Measurements from ENCODE around the gene CYP3A4. TPM values are rescaled to one million over a fixed set of nuclear protein-coding genes. Genes with fewer than 3 reads are reported as not detected.

The CYP3A4 gene
- total RNA-seq, 1 experiment from 2014 or later: not detected

- no peaks in the 10 kb centered on the region for H3K36me3 ChIP-seq (ENCODE audit: low read depth, low read length)
- intact Hi-C loops (cut with micrococcal nuclease): no loop called here
- no peaks in the 10 kb centered on the region for H3K27me3 ChIP-seq (ENCODE audit: low read length)
- H3K4me3 ChIP-seq (ENCODE audit: low read length): no peak overlapping the region
- H3K79me2 ChIP-seq (ENCODE audit: low read length): no peaks in the 10 kb centered on the region
- no TSS peak for BruUV-seq (replicated peaks)
- H3K9me3 ChIP-seq (ENCODE audit: low read length): no peaks in the 10 kb centered on the region
- ChIA-PET POLR2A (ENCODE audit: unreplicated experiment) (no interaction called here), CTCF (no interaction called here)
- H3K4me2 ChIP-seq (ENCODE audit: low read length): no peak overlapping the region
- TF ChIP-seq EZH2phosphoT487 (IDR thresholded peaks at IDR 0.05; ENCODE audit: borderline replicate concordance, low read length) (no peak), EZH2 (IDR thresholded peaks at IDR 0.05; ENCODE audit: low read length, unreplicated experiment) (no peak)
- TF ChIP-seq, protein P1, sequence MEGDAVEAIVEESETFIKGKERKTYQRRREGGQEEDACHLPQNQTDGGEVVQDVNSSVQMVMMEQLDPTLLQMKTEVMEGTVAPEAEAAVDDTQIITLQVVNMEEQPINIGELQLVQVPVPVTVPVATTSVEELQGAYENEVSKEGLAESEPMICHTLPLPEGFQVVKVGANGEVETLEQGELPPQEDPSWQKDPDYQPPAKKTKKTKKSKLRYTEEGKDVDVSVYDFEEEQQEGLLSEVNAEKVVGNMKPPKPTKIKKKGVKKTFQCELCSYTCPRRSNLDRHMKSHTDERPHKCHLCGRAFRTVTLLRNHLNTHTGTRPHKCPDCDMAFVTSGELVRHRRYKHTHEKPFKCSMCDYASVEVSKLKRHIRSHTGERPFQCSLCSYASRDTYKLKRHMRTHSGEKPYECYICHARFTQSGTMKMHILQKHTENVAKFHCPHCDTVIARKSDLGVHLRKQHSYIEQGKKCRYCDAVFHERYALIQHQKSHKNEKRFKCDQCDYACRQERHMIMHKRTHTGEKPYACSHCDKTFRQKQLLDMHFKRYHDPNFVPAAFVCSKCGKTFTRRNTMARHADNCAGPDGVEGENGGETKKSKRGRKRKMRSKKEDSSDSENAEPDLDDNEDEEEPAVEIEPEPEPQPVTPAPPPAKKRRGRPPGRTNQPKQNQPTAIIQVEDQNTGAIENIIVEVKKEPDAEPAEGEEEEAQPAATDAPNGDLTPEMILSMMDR (conservative IDR thresholded peaks at IDR 0.05; ENCODE audit: low read depth, low read length): no peak
- H4K20me1 ChIP-seq (ENCODE audit: low read length): no peaks in the 10 kb centered on the region
- ATAC-seq: no peak
- no peaks in the 10 kb centered on the region for H3K4me1 ChIP-seq (ENCODE audit: insufficient read depth, low read length)
- no peak overlapping the region for H2AFZ ChIP-seq (ENCODE audit: low read length)
- no peak overlapping the region for H3K9ac ChIP-seq (ENCODE audit: low read length)
- DNase-seq: no peak
- H3K27ac ChIP-seq (ENCODE audit: low read length): no peak overlapping the region
- H3K9me2 ChIP-seq (replicated peaks; ENCODE audit: low read length): no peaks in the 10 kb centered on the region
- no peaks in the 10 kb centered on the region for H3F3A ChIP-seq (ENCODE audit: low read length, unreplicated experiment)
Measured at GRCh38 chr7:99742737-99743394, 41.1 kb downstream of the CYP3A4 start.

GRCh38 chr7:99741441-99741795 lies 42.6 kb downstream of the CYP3A4 start:
- H3K4me2 ChIP-seq (ENCODE audit: low read length): no peak overlapping the region
- ChIA-PET POLR2A (ENCODE audit: unreplicated experiment) (no interaction called here), CTCF (no interaction called here)
- DNase-seq (no peak), ATAC-seq (no peak)
- no peaks in the 10 kb centered on the region for H3K9me3 ChIP-seq (ENCODE audit: low read length)
- no peak overlapping the region for H2AFZ ChIP-seq (ENCODE audit: low read length)
- no peaks in the 10 kb centered on the region for H3K4me1 ChIP-seq (ENCODE audit: insufficient read depth, low read length)
- H3K9me2 ChIP-seq (replicated peaks; ENCODE audit: low read length): no peaks in the 10 kb centered on the region
- TF ChIP-seq, protein P1 (conservative IDR thresholded peaks at IDR 0.05; ENCODE audit: low read depth, low read length): no peak
- TF ChIP-seq EZH2phosphoT487 (IDR thresholded peaks at IDR 0.05; ENCODE audit: borderline replicate concordance, low read length) (no peak), EZH2 (IDR thresholded peaks at IDR 0.05; ENCODE audit: low read length, unreplicated experiment) (no peak)
- intact Hi-C loops (cut with micrococcal nuclease): no loop called here
- H3K9ac ChIP-seq (ENCODE audit: low read length): no peak overlapping the region
- no peaks in the 10 kb centered on the region for H4K20me1 ChIP-seq (ENCODE audit: low read length)
- no peaks in the 10 kb centered on the region for H3K36me3 ChIP-seq (ENCODE audit: low read depth, low read length)
- no peak overlapping the region for H3K4me3 ChIP-seq (ENCODE audit: low read length)
- no peaks in the 10 kb centered on the region for H3K27me3 ChIP-seq (ENCODE audit: low read length)
- H3K27ac ChIP-seq (ENCODE audit: low read length): no peak overlapping the region
- no TSS peak for BruUV-seq (replicated peaks)
- no peaks in the 10 kb centered on the region for H3F3A ChIP-seq (ENCODE audit: low read length, unreplicated experiment)
- H3K79me2 ChIP-seq (ENCODE audit: low read length): no peaks in the 10 kb centered on the region

DNA sequence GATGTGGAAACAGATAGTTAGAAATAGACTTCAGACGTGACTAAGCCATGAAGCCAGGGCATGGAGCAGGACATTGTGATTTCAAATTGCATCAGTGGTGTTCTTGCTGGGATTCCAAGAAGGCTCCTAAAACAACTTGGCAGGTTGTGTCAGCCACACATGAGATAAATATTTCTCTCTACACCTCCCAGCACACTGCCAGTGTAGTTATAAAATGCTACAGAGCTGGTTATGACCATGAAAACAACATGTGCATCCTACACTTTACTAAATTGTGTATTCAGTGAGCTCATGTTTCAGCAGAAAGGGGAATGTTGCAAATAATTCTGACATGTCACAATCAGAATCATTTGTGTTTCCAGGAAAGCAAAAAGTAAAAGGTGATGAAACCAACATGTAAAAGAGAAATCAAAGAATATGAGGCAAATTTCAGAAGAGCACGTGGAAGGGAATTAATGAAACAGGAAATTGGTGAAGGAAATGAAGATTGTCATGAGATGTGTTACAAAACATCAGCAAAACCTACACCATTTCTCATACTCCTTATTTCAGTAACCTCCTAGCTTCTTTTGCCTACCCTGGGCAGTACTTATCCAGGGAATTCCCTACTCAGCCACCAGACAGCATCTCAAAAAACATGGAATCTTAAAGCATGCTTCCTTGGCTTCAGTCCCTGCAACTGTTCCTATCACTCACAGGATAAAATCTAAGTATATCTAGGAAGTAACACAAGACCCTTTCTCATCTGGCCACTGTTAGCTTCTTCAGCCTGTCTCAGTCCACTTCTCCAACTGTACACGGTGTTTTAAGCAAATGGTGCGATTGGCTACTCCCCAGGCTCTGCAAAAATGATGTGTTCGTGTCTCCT lies 43.2 kb downstream of the CYP3A4 start:
- no TSS peak for BruUV-seq (replicated peaks)
- Histone ChIP-seq H2AFZ (ENCODE audit: low read length) (no peak overlapping the region), H4K20me1 (ENCODE audit: low read length) (no peaks in the 10 kb centered on the region), H3K4me3 (ENCODE audit: low read length) (no peak overlapping the region), H3K9ac (ENCODE audit: low read length) (no peak overlapping the region), H3K4me1 (ENCODE audit: insufficient read depth, low read length) (no peaks in the 10 kb centered on the region), H3K9me3 (ENCODE audit: low read length) (no peaks in the 10 kb centered on the region), H3K27me3 (ENCODE audit: low read length) (no peaks in the 10 kb centered on the region), H3F3A (ENCODE audit: low read length, unreplicated experiment) (no peaks in the 10 kb centered on the region), H3K79me2 (ENCODE audit: low read length) (no peaks in the 10 kb centered on the region), H3K9me2 (replicated peaks; ENCODE audit: low read length) (no peaks in the 10 kb centered on the region), H3K4me2 (ENCODE audit: low read length) (no peak overlapping the region), H3K27ac (ENCODE audit: low read length) (no peak overlapping the region), H3K36me3 (ENCODE audit: low read depth, low read length) (no peaks in the 10 kb centered on the region)
- ATAC-seq: no peak
- ChIA-PET CTCF (no interaction called here), POLR2A (ENCODE audit: unreplicated experiment) (no interaction called here)
- intact Hi-C loops (cut with micrococcal nuclease): no loop called here
- TF ChIP-seq, protein P1 (conservative IDR thresholded peaks at IDR 0.05; ENCODE audit: low read depth, low read length): no peak
- no peak for TF ChIP-seq EZH2 (IDR thresholded peaks at IDR 0.05; ENCODE audit: low read length, unreplicated experiment)
- TF ChIP-seq EZH2phosphoT487 (IDR thresholded peaks at IDR 0.05; ENCODE audit: borderline replicate concordance, low read length): no peak
- no peak for DNase-seq
